GM18507 (cell line): ENCODE results near the gene C5orf58.
A peak's percentile ranks its signal among the peaks of the same experiment; 100 is the strongest.

Experiments used
- DNase-seq: peaks from one replicate; pipeline ENCODE4 v3.0.0; 2011; ENCODE audit warnings: low read depth; ENCODE audit not compliant: insufficient read length; ENCODE audit errors: extremely low spot score
- FAIRE-seq: peaks from 2 replicates; lab custom pipeline; 2011; peaks lifted over from hg19 to GRCh38; lab: Jason Lieb, UNC

The C5orf58 gene

GRCh38 chr5:170232786-170233185 lies at the start of gene C5orf58:
TSS of gene C5orf58 (plus strand) at chr5:170232985. CDS start at chr5:170234977, 1,992 bp downstream.
- FAIRE-seq = no peak
- no peak for DNase-seq

- peak; percentile 77 for FAIRE-seq
These were observed 48.7 kb upstream of the C5orf58 start for GRCh38 chr5:170183816-170184687.

DNA sequence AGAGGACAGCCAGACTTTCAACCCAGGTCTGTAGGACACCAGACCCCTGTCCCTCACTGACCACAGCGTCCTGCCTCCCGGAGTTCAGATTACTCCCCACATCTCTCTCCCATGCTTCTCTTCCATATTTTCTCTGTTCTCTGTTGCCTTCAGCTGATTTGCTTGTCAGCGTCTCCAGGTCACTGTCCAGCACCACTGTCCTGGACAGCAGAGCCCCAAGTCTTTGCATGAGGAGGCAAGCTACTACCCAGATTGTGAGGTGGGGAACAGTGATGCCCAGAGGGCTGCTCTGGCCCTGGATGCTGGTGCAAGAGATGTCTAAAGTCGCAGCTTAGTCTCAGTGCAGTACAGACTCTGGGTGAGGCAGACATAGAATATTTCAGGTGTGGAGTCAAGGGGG lies 48.0 kb upstream of the C5orf58 start:
- DNase-seq (no peak), FAIRE-seq (no peak)

More at GRCh38 chr5:170183816-170184687, 48.7 kb upstream of the C5orf58 start:
- peak; percentile 17 for DNase-seq

GRCh38 chr5:170186156-170186555 lies 46.6 kb upstream of the C5orf58 start:
- FAIRE-seq (no peak), DNase-seq (no peak)

DNA sequence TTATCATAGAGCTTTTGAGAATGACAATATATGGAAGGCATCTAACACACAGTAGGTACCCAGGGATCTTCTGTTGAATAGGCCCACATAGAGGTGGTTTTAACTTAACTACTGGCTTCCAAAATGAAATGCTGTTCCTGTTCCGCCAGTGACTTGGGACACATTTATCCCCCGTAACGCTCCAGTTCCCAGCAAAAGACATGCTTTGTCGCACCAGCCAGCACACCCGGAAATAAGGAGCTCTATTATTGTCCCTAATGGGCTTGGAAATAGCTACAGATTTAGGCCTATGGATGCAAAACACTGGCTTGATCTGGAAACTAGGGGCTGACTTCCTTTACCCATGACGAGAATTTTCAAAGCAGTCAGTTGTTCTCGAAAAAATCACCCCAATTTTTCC lies 45.9 kb upstream of the C5orf58 start:
- DNase-seq (no peak), FAIRE-seq (no peak)

DNA sequence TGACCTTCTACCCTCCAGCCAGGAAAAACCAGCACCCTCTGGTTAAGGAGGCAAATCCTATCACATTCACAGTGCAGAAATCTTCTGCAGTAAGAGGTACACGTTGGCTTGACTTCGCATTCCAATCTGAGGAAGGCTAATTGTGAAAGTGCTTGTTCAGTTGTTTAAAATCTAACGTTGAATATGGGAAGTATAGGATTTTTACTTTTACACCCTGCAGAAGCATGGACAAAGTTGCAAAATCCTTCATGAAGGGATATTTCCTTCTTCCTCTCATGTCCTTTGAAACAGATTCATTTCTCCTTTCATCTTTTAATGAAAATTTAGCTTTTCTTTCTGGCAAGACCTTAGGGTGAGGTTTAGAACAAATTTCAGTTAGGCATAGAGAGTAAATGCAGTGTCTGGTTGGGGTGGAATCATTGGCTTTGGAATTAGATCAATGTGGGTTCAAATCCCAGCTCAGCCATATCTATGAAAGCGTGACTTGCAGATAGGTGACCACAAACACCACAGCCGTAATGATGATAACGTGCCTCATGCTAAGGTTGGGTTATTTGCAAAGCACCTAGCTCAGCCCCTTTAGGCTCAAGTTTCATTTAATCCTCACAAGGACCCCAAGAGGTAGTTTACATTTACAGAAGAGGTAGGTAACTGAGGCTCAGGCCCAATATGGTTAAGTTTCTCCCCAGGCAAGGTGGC lies 42.2 kb upstream of the C5orf58 start:
- DNase-seq = no peak
- FAIRE-seq = no peak

- no peak for DNase-seq
- no peak for FAIRE-seq
These were observed 40.0 kb upstream of the C5orf58 start for GRCh38 chr5:170192829-170193228.

DNA sequence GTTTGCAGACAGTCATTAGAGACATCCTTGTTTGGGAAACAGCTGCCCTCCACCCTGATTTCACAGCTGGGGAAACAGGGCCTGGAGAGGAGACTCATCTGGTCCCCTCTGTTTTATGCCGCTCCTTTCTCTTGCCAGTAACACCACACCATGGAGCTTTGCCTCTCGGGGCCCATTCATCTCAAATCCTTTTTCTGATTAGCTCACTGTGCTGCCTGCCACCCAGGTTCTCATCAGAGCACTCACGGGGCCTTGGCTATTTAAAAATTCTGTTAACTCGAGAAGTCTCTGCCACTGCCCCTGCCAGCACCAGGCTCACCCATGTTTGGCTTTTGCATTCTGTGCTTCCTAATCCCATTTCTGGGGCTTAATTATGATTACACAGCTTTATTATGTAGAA lies 36.8 kb upstream of the C5orf58 start:
- no peak for FAIRE-seq
- DNase-seq = no peak

DNA sequence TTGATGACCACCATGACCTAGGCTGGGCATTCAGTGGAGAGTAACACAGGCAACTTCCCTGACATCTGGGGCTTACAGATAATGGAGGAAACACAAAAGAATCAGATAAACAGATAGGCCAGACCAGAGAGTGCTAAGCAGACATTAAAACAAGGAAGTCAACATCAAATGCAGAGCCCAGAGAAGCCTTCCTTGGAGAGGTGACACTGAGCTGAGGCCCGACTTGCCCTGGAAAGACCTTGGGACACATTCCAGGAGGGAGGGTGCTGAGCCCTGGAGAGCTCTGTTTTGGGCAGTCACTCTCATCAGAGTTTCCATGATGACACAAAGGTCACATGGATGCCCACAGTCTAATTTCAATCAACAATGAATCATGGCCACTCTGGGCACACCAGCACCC lies 31.9 kb upstream of the C5orf58 start:
- FAIRE-seq (no peak), DNase-seq (no peak)

DNA sequence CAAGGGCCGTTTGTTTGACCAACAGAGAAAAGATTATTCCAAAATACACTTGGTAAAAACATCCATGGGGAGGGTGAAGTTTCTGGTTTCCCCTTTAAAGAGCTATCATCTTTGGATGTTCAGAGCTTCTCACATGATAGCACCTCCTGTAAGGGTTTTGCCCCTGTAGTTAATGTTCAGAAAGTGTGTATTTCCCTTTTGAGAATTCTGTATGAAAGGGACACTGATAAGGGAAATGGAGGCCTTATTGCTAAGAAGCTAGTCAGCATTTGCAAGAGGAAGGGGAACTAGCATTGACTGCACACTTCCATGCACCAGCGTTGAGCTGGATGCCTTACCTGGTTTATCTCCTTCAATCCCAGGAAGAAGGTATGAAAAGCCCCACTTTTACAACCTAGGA lies 31.5 kb upstream of the C5orf58 start:
- DNase-seq (no peak), FAIRE-seq (no peak)

DNA sequence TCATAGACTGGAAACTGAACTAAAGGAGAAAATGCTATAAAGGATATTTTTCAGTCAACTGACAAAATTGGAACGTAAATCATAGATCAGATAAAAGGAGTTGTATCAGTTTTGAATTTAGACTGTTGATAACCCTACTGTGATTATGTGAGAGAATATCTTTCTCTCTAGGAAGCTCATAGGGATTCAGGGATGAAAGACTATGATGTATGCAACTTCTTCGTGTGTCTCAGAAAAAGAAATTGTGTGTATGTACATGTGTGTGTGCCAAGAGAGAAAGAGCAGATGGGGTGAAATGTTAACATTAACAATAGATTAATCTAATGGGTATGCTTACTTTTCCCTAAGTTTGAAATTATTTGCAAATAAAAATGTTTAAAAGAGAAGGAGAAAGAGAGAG lies 30.7 kb upstream of the C5orf58 start:
- no peak for FAIRE-seq

DNA sequence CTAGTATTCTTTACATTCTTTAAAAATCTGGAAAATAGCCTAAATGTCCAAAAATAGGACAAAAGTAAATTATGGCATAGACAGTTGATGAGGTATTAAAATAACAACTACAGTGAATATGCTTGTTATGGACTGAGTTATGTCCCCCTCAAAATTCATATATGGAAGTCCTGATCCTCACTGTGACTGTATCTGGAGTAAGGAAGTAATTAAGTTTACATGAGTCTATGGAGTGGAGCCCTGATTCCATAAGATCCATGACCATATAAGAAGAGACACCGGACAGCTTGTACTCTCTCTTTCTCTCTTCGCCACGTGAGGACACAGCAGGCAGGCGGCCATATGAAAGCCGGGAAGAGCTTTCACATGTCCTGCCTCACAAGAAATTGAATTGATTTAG lies 28.6 kb upstream of the C5orf58 start:
- DNase-seq (no peak), FAIRE-seq (no peak)

More for the DNA sequence above, 30.7 kb upstream of the C5orf58 start:
- no peak for DNase-seq

DNA sequence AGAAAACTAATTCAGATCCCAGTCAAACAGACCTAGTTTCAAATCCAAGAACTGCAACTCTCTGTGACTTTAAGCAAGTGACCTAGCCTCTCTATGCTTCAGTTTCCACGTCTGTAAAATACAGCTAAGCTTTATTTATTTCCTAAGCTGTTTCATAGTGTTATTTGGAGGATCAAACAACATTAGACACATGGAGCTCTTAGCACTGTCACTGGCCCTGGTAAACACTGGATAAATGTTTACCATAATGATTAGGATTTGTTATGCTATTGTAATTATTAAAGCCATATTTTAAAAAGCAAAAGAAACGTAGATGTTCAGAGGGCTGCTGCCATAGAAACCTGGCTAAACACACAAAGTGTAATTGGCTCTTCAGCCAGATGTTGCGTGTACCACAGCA lies 26.6 kb upstream of the C5orf58 start:
- DNase-seq = no peak

DNA sequence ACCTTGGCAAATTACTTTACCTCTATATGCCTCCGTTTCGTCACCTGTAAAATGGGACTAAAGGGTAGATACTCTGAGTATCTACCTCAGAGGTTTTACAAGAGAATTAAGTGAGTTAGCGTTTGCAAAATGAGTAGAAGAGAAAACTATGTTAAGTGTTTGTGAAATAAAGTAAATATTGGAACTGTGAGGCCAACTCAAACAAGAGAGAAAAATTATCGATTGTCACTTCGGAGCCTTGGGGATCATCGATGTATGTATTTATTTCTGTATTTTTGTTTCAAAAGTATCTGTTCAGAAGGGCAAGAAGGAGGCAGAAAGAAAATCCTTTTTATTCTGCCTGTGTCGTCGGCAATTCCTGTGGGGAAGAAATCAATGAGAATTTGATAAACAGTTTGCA lies 25.8 kb upstream of the C5orf58 start:
- DNase-seq (no peak), FAIRE-seq (no peak)

More for the DNA sequence above, 26.6 kb upstream of the C5orf58 start:
- FAIRE-seq = no peak

GRCh38 chr5:170211575-170212334 lies 21.0 kb upstream of the C5orf58 start:
- DNase-seq (no peak), FAIRE-seq (no peak)

DNA sequence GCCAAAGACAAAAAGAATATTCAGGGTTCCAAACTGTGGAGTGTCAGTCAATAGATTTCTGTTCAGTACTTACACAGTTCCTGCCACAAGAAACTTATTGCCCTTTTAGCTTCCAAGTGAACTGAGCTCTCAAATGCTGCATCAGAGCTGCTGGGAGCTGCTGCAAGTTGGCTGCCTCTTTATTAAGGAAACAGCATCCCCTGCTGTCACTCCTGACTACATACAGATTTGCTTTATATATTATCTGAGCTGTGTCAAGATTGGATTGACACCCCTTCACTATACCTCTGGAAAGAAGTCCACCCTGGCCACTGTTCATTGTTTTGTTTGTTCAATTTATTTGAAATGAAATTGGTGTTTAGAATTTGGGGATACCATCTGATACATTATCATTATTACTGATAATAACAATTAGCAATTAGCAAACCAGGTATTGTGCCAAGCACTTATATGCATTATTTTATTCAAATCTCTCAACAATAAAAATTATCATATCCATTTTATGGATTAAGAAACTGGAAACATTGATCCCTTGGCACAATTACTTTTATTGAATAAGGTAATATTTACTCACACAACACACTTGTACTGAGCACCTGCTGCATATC lies 16.4 kb upstream of the C5orf58 start:
- no peak for DNase-seq
- no peak for FAIRE-seq

DNA sequence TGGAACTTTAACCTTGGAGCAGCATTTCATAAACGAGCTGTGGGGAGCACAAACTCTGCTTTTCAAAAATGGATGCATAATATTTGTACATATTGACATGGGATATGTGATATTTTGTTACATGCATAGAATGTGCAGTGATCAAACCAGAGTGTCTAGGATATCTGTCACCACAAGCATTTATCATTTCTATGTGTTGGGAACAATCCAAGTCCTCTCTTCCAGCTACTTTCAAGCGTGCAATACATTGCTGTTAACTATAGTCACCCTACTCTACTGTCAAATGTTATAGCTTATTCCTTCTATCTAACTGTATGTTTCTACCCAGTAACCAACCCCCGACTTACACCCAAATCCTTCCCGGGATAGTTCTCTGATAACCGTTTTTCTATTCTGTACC lies 15.0 kb upstream of the C5orf58 start:
- no peak for FAIRE-seq
- no peak for DNase-seq

- FAIRE-seq = no peak
- DNase-seq = no peak
These were observed 14.1 kb upstream of the C5orf58 start for GRCh38 chr5:170218726-170219125.

DNA sequence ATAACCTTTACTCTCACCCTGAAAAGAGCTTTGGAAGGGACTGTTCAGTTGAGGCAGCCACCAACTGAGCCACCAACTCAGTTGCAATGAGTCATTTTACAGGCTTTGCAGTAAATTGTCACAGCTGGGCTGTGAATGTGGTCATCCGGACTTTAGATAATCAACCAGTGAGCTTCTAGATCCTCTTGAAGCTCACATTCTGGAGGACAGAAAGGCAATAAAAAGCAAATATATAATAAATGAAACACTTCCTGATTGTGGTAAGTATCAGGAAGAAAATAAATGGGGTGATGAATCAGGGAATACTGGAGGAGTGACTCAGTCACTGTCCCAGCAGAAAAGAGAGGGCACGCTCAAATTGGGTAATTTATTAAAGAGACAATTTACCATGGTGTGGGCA lies 13.2 kb upstream of the C5orf58 start:
- no peak for FAIRE-seq
- DNase-seq = no peak

GRCh38 chr5:170220191-170220590 lies 12.6 kb upstream of the C5orf58 start:
- FAIRE-seq (no peak), DNase-seq (no peak)
